ENCODE results near the gene FBXL14. TPM values are rescaled to one million over a fixed set of nuclear protein-coding genes. Genes with fewer than 3 reads are reported as not detected.
A peak's percentile ranks its signal among the peaks of the same experiment; 100 is the strongest.

The FBXL14 gene
- total and polyA plus RNA-seq, 9 of the 15 experiments (the other 6 are each of a cell fraction or from before 2014, with no cell fraction given), result 0.13 to 9.8 (median 3.3) TPM

- DNase-seq (ENCODE audit: extremely low read depth in 1 of 4, low spot score in 3 of 4), result peak in 3 of 4 experiments; percentile 18 to 80 (median 56)
- 0 out of 2 replicates have a peak overlapping the region, but pooled peaks have one; percentile 3 for H3K4me3 ChIP-seq
- peak; percentile 97 for FAIRE-seq
- H3K27me3 ChIP-seq (ENCODE audit: control insufficient read depth in 2 of 2, insufficient read depth in 2 of 2, low read length in 2 of 2), result no peaks in the 10 kb centered on the region
- ChIA-PET POLR2A (interaction anchor here (1.2 to 1.6 kb wide), 4 partner anchors 16 to 459 kb away, joined by 3 to 6 read pairs (median 4); no protein-coding TSS in a partner anchor), CTCF (ENCODE audit: low intra/inter-chr PET ratio) (no interaction called here)
- no peaks in the 10 kb centered on the region for H3K9me1 ChIP-seq (ENCODE audit: control insufficient read depth, insufficient read depth, low read length)
- H3K27ac ChIP-seq (ENCODE audit: extremely low read depth, low read depth, low read length), result peak overlapping the region; percentile 68; the same call in 2 of the 3 replicates
- in situ Hi-C loops (cut with MboI) (loop anchor here (25.0 kb wide), 2 partner anchors 289 to 1014 kb away; no protein-coding TSS in a partner anchor), intact Hi-C loops (cut with micrococcal nuclease) (loop anchor here (5.0 to 10.0 kb wide), 2 partner anchors 44 to 62 kb away; no protein-coding TSS in a partner anchor)
- BruUV-seq (replicated peaks), result no TSS peak
- no peaks in the 10 kb centered on the region for H3K9me3 ChIP-seq (replicated peaks; ENCODE audit: control insufficient read depth, insufficient read depth, low read depth, low read length)
- H3K4me1 ChIP-seq (replicated peaks in 1 of 2; ENCODE audit: control insufficient read depth in 2 of 2, insufficient read depth in 2 of 2, low read length in 2 of 2), result peaks cover 18 to 26% of the 10 kb centered on the region in 2 experiments; a peak in 4 of 5 replicates
- ATAC-seq, result peak; percentile 80
- 3% methylated on average over 19 of the region's 21 CpGs for WGBS (ENCODE audit: insufficient coverage, low coverage, missing lambda C conversion rate)
- H4K20me1 ChIP-seq (replicated peaks; ENCODE audit: control insufficient read depth, insufficient read depth, low read length), result no peaks in the 10 kb centered on the region
- H2AFZ ChIP-seq (ENCODE audit: low read depth, low read length), result peak overlapping the region; percentile 47
- no peaks in the 10 kb centered on the region for H3K36me3 ChIP-seq (ENCODE audit: control insufficient read depth, insufficient read depth, low read length)
- H3K9ac ChIP-seq (ENCODE audit: insufficient read depth in 1 of 2, low read depth in 2 of 2, low read length in 2 of 2), result peak overlapping the region; percentile 31 to 81; a peak in 3 of 4 replicates
- peak overlapping the region; percentile 67 for H3K4me2 ChIP-seq (ENCODE audit: insufficient read depth, low read length)
- H3K79me2 ChIP-seq (ENCODE audit: control insufficient read depth, insufficient read depth, low read length), result peaks cover 5% of the 10 kb centered on the region; the same call in 1 of the 3 replicates
- TF ChIP-seq TEAD4 (IDR thresholded peaks at IDR 0.05; ENCODE audit: low read length) (peak; percentile 74), TEAD4 (CRISPR knock-in tag; IDR thresholded peaks at IDR 0.05; ENCODE audit: borderline replicate concordance) (no peak), MGA (IDR thresholded peaks at IDR 0.05) (peak; percentile 72), PBX2 (CRISPR knock-in tag; IDR thresholded peaks at IDR 0.05; ENCODE audit: low read depth) (no peak), PBX2 (tag; conservative IDR thresholded peaks at IDR 0.05; ENCODE audit: low read depth) (peak; percentile 41; the same call in 1 of the 2 replicates), POLR2B (IDR thresholded peaks at IDR 0.05; ENCODE audit: low read depth, partially characterized antibody) (no peak)
Measured at GRCh38 chr12:1576410-1577241, 17.8 kb downstream of the FBXL14 start.
